ENCODE measurements around the gene IL1RAP.
"Not testable (repeated sequence)": the region's sequence is repeated elsewhere in the genome, so short reads cannot be mapped to it uniquely, and the experiment has no call there.

The IL1RAP gene

GRCh38 chr3:190513409-190514370, at the start of gene IL1RAP:
Gene IL1RAP, plus strand, starts transcription at chr3:190514085. Its CDS starts 50,205 bp downstream, at chr3:190564290.
- peak; percentile 96 for DNase-seq

- DNase-seq = no peak
Measured at GRCh38 chr3:190467922-190468321, 46.0 kb upstream of the IL1RAP start.

GRCh38 chr3:190473261-190473660, 40.6 kb upstream of the IL1RAP start:
- not testable (repeated sequence) for DNase-seq

- no peak for DNase-seq
Measured at GRCh38 chr3:190481779-190482178, 32.1 kb upstream of the IL1RAP start.

GRCh38 chr3:190485830-190486532, 27.9 kb upstream of the IL1RAP start:
- no peak for DNase-seq

- no peak for DNase-seq
Measured at GRCh38 chr3:190486533-190486864, 27.4 kb upstream of the IL1RAP start.

- no peak for DNase-seq
Measured at GRCh38 chr3:190486908-190487607, 26.8 kb upstream of the IL1RAP start.

GRCh38 chr3:190491533-190492054, 22.3 kb upstream of the IL1RAP start:
- DNase-seq = no peak

- DNase-seq = no peak
Measured at GRCh38 chr3:190492129-190492528, 21.8 kb upstream of the IL1RAP start.

- DNase-seq = no peak
Measured at GRCh38 chr3:190492966-190493365, 20.9 kb upstream of the IL1RAP start.

GRCh38 chr3:190494907-190495306, 19.0 kb upstream of the IL1RAP start:
- no peak for DNase-seq

- no peak for DNase-seq
Measured at GRCh38 chr3:190495354-190495753, 18.5 kb upstream of the IL1RAP start.

GRCh38 chr3:190495796-190496195, 18.1 kb upstream of the IL1RAP start:
- DNase-seq = peak; percentile 88

- no peak for DNase-seq
Measured at GRCh38 chr3:190496859-190497258, 17.0 kb upstream of the IL1RAP start.

GRCh38 chr3:190497811-190498210, 16.1 kb upstream of the IL1RAP start:
- DNase-seq = no peak

- no peak for DNase-seq
Measured at GRCh38 chr3:190498293-190498692, 15.6 kb upstream of the IL1RAP start.

- no peak for DNase-seq
Measured at GRCh38 chr3:190499122-190499521, 14.8 kb upstream of the IL1RAP start.

- peak; percentile 57 for DNase-seq
Measured at GRCh38 chr3:190502946-190503345, 10.9 kb upstream of the IL1RAP start.

- DNase-seq = peak; percentile 68
Measured at GRCh38 chr3:190504354-190505125, 9.3 kb upstream of the IL1RAP start.

- DNase-seq = no peak
Measured at GRCh38 chr3:190505381-190506003, 8.4 kb upstream of the IL1RAP start.

GRCh38 chr3:190506271-190506670, 7.6 kb upstream of the IL1RAP start:
- DNase-seq = no peak

- DNase-seq = no peak
Measured at GRCh38 chr3:190512666-190513065, 1.2 kb upstream of the IL1RAP start.
